Effector memory CD4-positive, alpha-beta T cell (primary cell): Measurements from ENCODE around the gene GPC6.

Experiments
- DNase-seq, 3 donors: peaks; one replicate each; pipeline ENCODE4 v3.0.0-alpha.2; 2020
- H3K27ac ChIP-seq: 2 replicates; pipeline ENCODE4 v1.7.0; 2013; ENCODE audit warnings: mild to moderate bottlenecking, low read length, moderate library complexity; ENCODE audit not compliant: insufficient read depth, poor library complexity, severe bottlenecking
- H3K27me3 ChIP-seq: replicated peaks from 2 replicates; pipeline ENCODE4 v1.7.0; 2013; ENCODE audit warnings: mild to moderate bottlenecking, low read length; ENCODE audit not compliant: insufficient read depth, control insufficient read depth, poor library complexity, severe bottlenecking
- H3K36me3 ChIP-seq: 2 replicates; pipeline ENCODE4 v1.7.0; 2013; ENCODE audit warnings: mild to moderate bottlenecking, low read length, moderate library complexity; ENCODE audit not compliant: control insufficient read depth, insufficient read depth
- H3K4me1 ChIP-seq: 2 replicates; pipeline ENCODE4 v1.7.0; 2013; ENCODE audit warnings: low read length, mild to moderate bottlenecking; ENCODE audit not compliant: control insufficient read depth, insufficient read depth, poor library complexity, severe bottlenecking
- H3K4me3 ChIP-seq: 2 replicates; pipeline ENCODE4 v1.7.0; 2013; ENCODE audit warnings: low read length, low read depth, mild to moderate bottlenecking; ENCODE audit not compliant: insufficient read depth, poor library complexity, severe bottlenecking
- H3K9me3 ChIP-seq: 2 replicates; pipeline ENCODE4 v1.7.0; 2013; ENCODE audit warnings: mild to moderate bottlenecking, low read length, moderate library complexity; ENCODE audit not compliant: control insufficient read depth

The GPC6 gene

GRCh38 chr13:93670866-93671265 lies 444.3 kb downstream of the GPC6 start:
- no peaks in the 10 kb centered on the region for H3K9me3 ChIP-seq
- H3K36me3 ChIP-seq, result no peaks in the 10 kb centered on the region
- no peak overlapping the region for H3K27ac ChIP-seq
- H3K4me1 ChIP-seq, result no peaks in the 10 kb centered on the region
- H3K27me3 ChIP-seq, result no peaks in the 10 kb centered on the region
- H3K4me3 ChIP-seq, result no peak overlapping the region
- no peak for DNase-seq

- Histone ChIP-seq H3K36me3 (no peaks in the 10 kb centered on the region), H3K4me1 (no peaks in the 10 kb centered on the region), H3K4me3 (no peak overlapping the region), H3K27ac (no peak overlapping the region), H3K27me3 (no peaks in the 10 kb centered on the region), H3K9me3 (no peaks in the 10 kb centered on the region)
- no peak for DNase-seq
Measured at GRCh38 chr13:93672996-93673395, 446.4 kb downstream of the GPC6 start.

GRCh38 chr13:93673885-93674284 lies 447.3 kb downstream of the GPC6 start:
- no peak for DNase-seq
- H3K4me3 ChIP-seq, result no peak overlapping the region
- no peaks in the 10 kb centered on the region for H3K36me3 ChIP-seq
- no peak overlapping the region for H3K27ac ChIP-seq
- H3K4me1 ChIP-seq, result no peaks in the 10 kb centered on the region
- no peaks in the 10 kb centered on the region for H3K9me3 ChIP-seq
- no peaks in the 10 kb centered on the region for H3K27me3 ChIP-seq

GRCh38 chr13:93674337-93674755 lies 447.7 kb downstream of the GPC6 start:
- no peak overlapping the region for H3K4me3 ChIP-seq
- no peaks in the 10 kb centered on the region for H3K36me3 ChIP-seq
- H3K4me1 ChIP-seq, result no peaks in the 10 kb centered on the region
- no peaks in the 10 kb centered on the region for H3K9me3 ChIP-seq
- no peaks in the 10 kb centered on the region for H3K27me3 ChIP-seq
- H3K27ac ChIP-seq, result no peak overlapping the region
- DNase-seq, result no peak

GRCh38 chr13:93680329-93680728 lies 453.7 kb downstream of the GPC6 start:
- Histone ChIP-seq H3K27ac (no peak overlapping the region), H3K4me1 (no peaks in the 10 kb centered on the region), H3K27me3 (no peaks in the 10 kb centered on the region), H3K9me3 (no peaks in the 10 kb centered on the region), H3K4me3 (no peak overlapping the region), H3K36me3 (no peaks in the 10 kb centered on the region)
- no peak for DNase-seq

GRCh38 chr13:93685900-93686299 lies 459.3 kb downstream of the GPC6 start:
- no peaks in the 10 kb centered on the region for H3K4me1 ChIP-seq
- H3K27ac ChIP-seq, result no peak overlapping the region
- no peak overlapping the region for H3K4me3 ChIP-seq
- no peaks in the 10 kb centered on the region for H3K27me3 ChIP-seq
- no peak for DNase-seq
- no peaks in the 10 kb centered on the region for H3K9me3 ChIP-seq
- H3K36me3 ChIP-seq, result no peaks in the 10 kb centered on the region

- DNase-seq, result no peak
- Histone ChIP-seq H3K27me3 (no peaks in the 10 kb centered on the region), H3K4me1 (no peaks in the 10 kb centered on the region), H3K36me3 (no peaks in the 10 kb centered on the region), H3K9me3 (no peaks in the 10 kb centered on the region), H3K4me3 (no peak overlapping the region), H3K27ac (no peak overlapping the region)
Measured at GRCh38 chr13:93686399-93686798, 459.8 kb downstream of the GPC6 start.

GRCh38 chr13:93687261-93687660 lies 460.7 kb downstream of the GPC6 start:
- Histone ChIP-seq H3K36me3 (no peaks in the 10 kb centered on the region), H3K27ac (no peak overlapping the region), H3K4me3 (no peak overlapping the region), H3K9me3 (no peaks in the 10 kb centered on the region), H3K4me1 (no peaks in the 10 kb centered on the region), H3K27me3 (no peaks in the 10 kb centered on the region)
- no peak for DNase-seq

- H3K4me1 ChIP-seq, result no peaks in the 10 kb centered on the region
- no peaks in the 10 kb centered on the region for H3K36me3 ChIP-seq
- H3K27ac ChIP-seq, result no peak overlapping the region
- no peaks in the 10 kb centered on the region for H3K9me3 ChIP-seq
- no peaks in the 10 kb centered on the region for H3K27me3 ChIP-seq
- no peak for DNase-seq
- H3K4me3 ChIP-seq, result no peak overlapping the region
Measured at GRCh38 chr13:93689333-93689732, 462.7 kb downstream of the GPC6 start.

GRCh38 chr13:93690139-93690538 lies 463.5 kb downstream of the GPC6 start:
- Histone ChIP-seq H3K36me3 (no peaks in the 10 kb centered on the region), H3K4me3 (no peak overlapping the region), H3K27me3 (no peaks in the 10 kb centered on the region), H3K9me3 (no peaks in the 10 kb centered on the region), H3K4me1 (no peaks in the 10 kb centered on the region), H3K27ac (no peak overlapping the region)
- DNase-seq, result no peak
